COLO668 (cell line): ENCODE measurements around the gene CCDC85C.

ENCODE experiments used
- DNase-seq: peaks from one replicate; lab custom pipeline; 2025; ENCODE audit not compliant: unreplicated experiment; lab: John Stamatoyannopoulos, UW

The CCDC85C gene

GRCh38 chr14:99630202-99630601 lies 26.2 kb upstream of the CCDC85C start:
- no peak for DNase-seq

GRCh38 chr14:99628887-99629618 lies 25.0 kb upstream of the CCDC85C start:
- peak; percentile 77 for DNase-seq

GRCh38 chr14:99627510-99628381 lies 23.7 kb upstream of the CCDC85C start:
- peak; percentile 10 for DNase-seq

GRCh38 chr14:99627100-99627499 lies 23.1 kb upstream of the CCDC85C start:
- DNase-seq, result no peak

GRCh38 chr14:99626041-99626648 lies 22.1 kb upstream of the CCDC85C start:
- no peak for DNase-seq

- no peak for DNase-seq
These were observed 21.5 kb upstream of the CCDC85C start for GRCh38 chr14:99625476-99625875.

- DNase-seq, result no peak
These were observed 21.0 kb upstream of the CCDC85C start for GRCh38 chr14:99624971-99625370.

- DNase-seq, result no peak
These were observed 20.0 kb upstream of the CCDC85C start for GRCh38 chr14:99624024-99624423.

GRCh38 chr14:99621948-99622347 lies 17.9 kb upstream of the CCDC85C start:
- DNase-seq, result no peak

- no peak for DNase-seq
These were observed 16.1 kb upstream of the CCDC85C start for GRCh38 chr14:99619835-99620834.

GRCh38 chr14:99616832-99617800 lies 13.1 kb upstream of the CCDC85C start:
- no peak for DNase-seq

GRCh38 chr14:99615497-99616157 lies 11.6 kb upstream of the CCDC85C start:
- DNase-seq, result no peak

- DNase-seq, result no peak
These were observed 8.8 kb upstream of the CCDC85C start for GRCh38 chr14:99612738-99613330.

GRCh38 chr14:99612071-99612737 lies 8.2 kb upstream of the CCDC85C start:
- no peak for DNase-seq

GRCh38 chr14:99611646-99612045 lies 7.6 kb upstream of the CCDC85C start:
- DNase-seq, result no peak

- DNase-seq, result peak; percentile 25
These were observed 5.5 kb upstream of the CCDC85C start for GRCh38 chr14:99609245-99610170.

GRCh38 chr14:99608591-99608990 lies 4.6 kb upstream of the CCDC85C start:
- DNase-seq, result no peak
